GM12878 (cell line): ENCODE results near the gene SORCS1. TPM values are rescaled to one million over a fixed set of nuclear protein-coding genes. Genes with fewer than 3 reads are reported as not detected.

ENCODE experiments used
- ATAC-seq: fragments of 200-7000 bp; cut with Tn5 transposase; 3 replicates; pipeline ENCODE4 v1.9.1; 2020; ENCODE audit warnings: mild to moderate bottlenecking, moderate library complexity
- BruUV-seq: library from RNA; stranded (reverse); fragments of 400-500 nt; replicated peaks from 2 replicates; lab custom pipeline; 2021; lab: Mats Ljungman, UMichigan
- CTCF ChIA-PET: fragments of 300-600 bp; sonication (Branson Sonifier 250); formaldehyde crosslinking; extraction: SDS; loops from one replicate; lab custom pipeline; 2021; ENCODE audit warnings: inconsistent platforms; lab: Yijun Ruan, JAX
- POLR2A ChIA-PET: fragments of 350-600 bp; formaldehyde crosslinking; extraction: SDS; loops from one replicate; lab custom pipeline; 2021; ENCODE audit warnings: inconsistent platforms; lab: Charles Lee
- RAD21 ChIA-PET: fragments of 300-600 bp; sonication (Branson Sonifier 250); formaldehyde crosslinking; loops from one replicate; lab custom pipeline; 2023; ENCODE audit warnings: antibody characterized with exemption; ENCODE audit not compliant: unreplicated experiment; lab: Charles Lee
- SMC1A ChIA-PET: fragments of 300-600 bp; sonication (Branson Sonifier 250); formaldehyde crosslinking; loops from one replicate; lab custom pipeline; 2023; ENCODE audit not compliant: unreplicated experiment, uncharacterized antibody; lab: Charles Lee
- DNase-seq: peaks from one replicate; pipeline ENCODE4 v3.0.0-alpha.2; 2011; ENCODE audit warnings: low read depth, low spot score
- FAIRE-seq: peaks from 3 replicates; lab custom pipeline; 2011; peaks lifted over from hg19 to GRCh38; lab: Jason Lieb, UNC
- H2AFZ ChIP-seq: 2 replicates; pipeline ENCODE4 v1.6.0; 2011; ENCODE audit warnings: low read depth, low read length, control low read depth; ENCODE audit not compliant: control insufficient read depth
- H3K27ac ChIP-seq: 2 replicates; pipeline ENCODE4 v1.5.1; 2011; ENCODE audit warnings: control low read depth; ENCODE audit not compliant: control insufficient read depth, insufficient read depth
- H3K27me3 ChIP-seq, 2 experiments: replicated peaks in 1 of 2; 2 replicates each; pipeline versions ENCODE4 v1.6.0 to v1.6.1; 2011; ENCODE audit warnings: low read length in 1 of 2; ENCODE audit not compliant: control insufficient read depth in 2 of 2, insufficient read depth in 2 of 2
- H3K36me3 ChIP-seq, 2 experiments: 2 replicates each; pipeline ENCODE4 v1.5.1; 2011; ENCODE audit warnings: low read length in 1 of 2; ENCODE audit not compliant: control insufficient read depth in 2 of 2, insufficient read depth in 2 of 2
- H3K4me1 ChIP-seq: 2 replicates; pipeline ENCODE4 v1.6.1; 2011; ENCODE audit warnings: mild to moderate bottlenecking, low read length, moderate library complexity, mixed read lengths; ENCODE audit not compliant: control insufficient read depth, insufficient read depth
- H3K4me2 ChIP-seq: 2 replicates; pipeline ENCODE4 v1.6.0; 2011; ENCODE audit warnings: control low read depth; ENCODE audit not compliant: control insufficient read depth, insufficient read depth
- H3K4me3 ChIP-seq: fragments of 200-600 bp; sonication (generic); 2 replicates; pipeline ENCODE4 v1.5.1; 2016
- H3K79me2 ChIP-seq: 2 replicates; pipeline ENCODE4 v1.6.0; 2011; ENCODE audit warnings: low read length; ENCODE audit not compliant: control insufficient read depth, insufficient read depth
- H3K9ac ChIP-seq: 2 replicates; pipeline ENCODE4 v1.8.0; 2011; ENCODE audit warnings: low read length, control low read depth, mixed read lengths; ENCODE audit not compliant: control insufficient read depth, insufficient read depth
- H3K9me3 ChIP-seq: replicated peaks from 3 replicates; pipeline ENCODE4 v1.5.1; 2011; ENCODE audit warnings: mild to moderate bottlenecking, low read length; ENCODE audit not compliant: control insufficient read depth, insufficient read depth
- H4K20me1 ChIP-seq: 2 replicates; pipeline ENCODE4 v1.6.0; 2011; ENCODE audit not compliant: control insufficient read depth, insufficient read depth
- BMI1 ChIP-seq: fragments of 450-650 bp; IDR thresholded peaks from 2 replicates; pipeline ENCODE4 v1.6.1; 2016; ENCODE audit warnings: mild to moderate bottlenecking, moderate library complexity, borderline replicate concordance
- RELA ChIP-seq: fragments of 450-650 bp; IDR thresholded peaks from 2 replicates; pipeline ENCODE4 v1.8.0; 2014; ENCODE audit warnings: borderline replicate concordance; ENCODE audit not compliant: partially characterized antibody
- ZBTB40 ChIP-seq: fragments of 450-650 bp; IDR thresholded peaks from 2 replicates; pipeline ENCODE4 v1.6.1; 2016; ENCODE audit warnings: mild to moderate bottlenecking, moderate library complexity, borderline replicate concordance
- WGBS: methylation state at CpG from one replicate; pipeline ENCODE4 v1.1.6; 2016; ENCODE audit warnings: low lambda C conversion rate; ENCODE audit not compliant: insufficient replicate concordance, insufficient coverage; ENCODE audit errors: missing lambda C conversion rate; 5-methylcytosine and 5-hydroxymethylcytosine counted together
- in situ Hi-C: fragments of 300-500 bp; cut with MboI; formaldehyde crosslinking; loops from 9 replicates; pipeline ENCODE4 v1.14.3; 2018; ENCODE audit warnings: mixed read lengths
- intact Hi-C: fragments of 100-400 bp; cut with micrococcal nuclease; formaldehyde crosslinking; loops from one replicate; pipeline ENCODE4 v1.14.2; 2022; ENCODE audit not compliant: unreplicated experiment
- polyA plus RNA-seq, 11 experiments: library from polyadenylated mRNA; depleted of rRNA in 4 of 11; unstranded in 6 of 11; stranded (reverse) in 5 of 11; fragments of >200 nt; fragmentation: Nextera tagmentation in 4 of 11; fragmentation: Illumina TruSeq in 1 of 11; extraction: Ambion mirVana in 4 of 11; extraction: Trizol in 1 of 11; gene quantifications; 1 replicate in 1 of 11; 2 replicates in 10 of 11; pipeline versions ENCODE4 v1.2.1 to v1.2.3, GENCODE V29; 2011 to 2016; ENCODE audit warnings: inconsistent platforms in 2 of 11, missing spikeins in 2 of 11, low read depth in 1 of 11
- total RNA-seq, 4 experiments: library from RNA; depleted of rRNA in 3 of 4; stranded (reverse); fragments of >200 nt in 3 of 4; fragmentation: Illumina TruSeq in 1 of 4; extraction: Trizol in 1 of 4; gene quantifications; 2 replicates each; pipeline versions ENCODE4 v1.2.1 to v1.2.3, GENCODE V29; 2013 to 2021
- TF ChIP-seq, protein P1 (sequence below): IDR thresholded peaks from 2 replicates; pipeline ENCODE4 v1.6.1; 2011; ENCODE audit warnings: low read depth, mild to moderate bottlenecking, low read length, moderate library complexity, borderline replicate concordance; ENCODE audit errors: extremely low read depth

The SORCS1 gene
- total and polyA plus RNA-seq, 10 of the 15 experiments (the other 5 are each of a cell fraction or from before 2014, with no cell fraction given), result 0.02 to 9.6 (median 0.06) TPM; not detected in 3

DNA sequence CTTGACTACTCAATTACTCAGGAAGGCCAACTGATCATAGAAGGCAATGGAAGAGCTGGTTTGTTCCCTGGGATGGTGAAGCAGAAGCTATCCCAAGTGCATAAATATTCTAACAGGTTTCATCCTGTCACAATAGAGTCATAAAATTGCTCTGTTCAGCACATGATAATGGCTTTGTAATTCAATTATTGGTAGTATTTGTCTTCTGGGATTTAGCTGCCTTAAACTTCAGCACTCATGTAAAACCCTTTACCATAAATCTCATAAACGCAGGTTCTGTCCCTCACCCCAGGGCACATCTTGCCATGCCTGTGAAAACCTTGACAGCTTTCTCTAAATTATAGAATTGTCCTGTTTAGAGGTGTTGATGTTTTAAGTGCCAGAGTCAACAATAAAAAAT lies 417.6 kb downstream of the SORCS1 start:
- FAIRE-seq (no peak), ATAC-seq (no peak), DNase-seq (no peak)
- Histone ChIP-seq H3K79me2 (no peaks in the 10 kb centered on the region), H3K4me2 (no peak overlapping the region), H3K4me3 (no peak overlapping the region), H3K4me1 (no peaks in the 10 kb centered on the region), H2AFZ (no peak overlapping the region), H4K20me1 (no peaks in the 10 kb centered on the region), H3K27ac (no peak overlapping the region), H3K9me3 (no peaks in the 10 kb centered on the region), H3K36me3 (no peaks in the 10 kb centered on the region), H3K9ac (no peak overlapping the region), H3K27me3 (no peaks in the 10 kb centered on the region)
- ChIA-PET POLR2A (no interaction called here), CTCF (interaction anchor here (1.0 kb wide), 1 partner anchor 121 kb away, joined by 3 read pairs; no protein-coding TSS in a partner anchor), SMC1A (interaction anchor here (0.7 kb wide), 1 partner anchor 19 kb away, joined by 4 read pairs; no protein-coding TSS in a partner anchor), RAD21 (no interaction called here)
- in situ Hi-C loops (no loop called here), intact Hi-C loops (no loop called here)
- BruUV-seq, result no TSS peak
- 21% methylated on average over 1 of the region's 1 CpG for WGBS
- TF ChIP-seq, protein P1, sequence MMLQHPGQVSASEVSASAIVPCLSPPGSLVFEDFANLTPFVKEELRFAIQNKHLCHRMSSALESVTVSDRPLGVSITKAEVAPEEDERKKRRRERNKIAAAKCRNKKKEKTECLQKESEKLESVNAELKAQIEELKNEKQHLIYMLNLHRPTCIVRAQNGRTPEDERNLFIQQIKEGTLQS, result no peak
- TF ChIP-seq BMI1, result no peak
- TF ChIP-seq ZBTB40, result no peak
- no peak for TF ChIP-seq RELA
